ENCODE results near the gene PRRG2.

DNA sequence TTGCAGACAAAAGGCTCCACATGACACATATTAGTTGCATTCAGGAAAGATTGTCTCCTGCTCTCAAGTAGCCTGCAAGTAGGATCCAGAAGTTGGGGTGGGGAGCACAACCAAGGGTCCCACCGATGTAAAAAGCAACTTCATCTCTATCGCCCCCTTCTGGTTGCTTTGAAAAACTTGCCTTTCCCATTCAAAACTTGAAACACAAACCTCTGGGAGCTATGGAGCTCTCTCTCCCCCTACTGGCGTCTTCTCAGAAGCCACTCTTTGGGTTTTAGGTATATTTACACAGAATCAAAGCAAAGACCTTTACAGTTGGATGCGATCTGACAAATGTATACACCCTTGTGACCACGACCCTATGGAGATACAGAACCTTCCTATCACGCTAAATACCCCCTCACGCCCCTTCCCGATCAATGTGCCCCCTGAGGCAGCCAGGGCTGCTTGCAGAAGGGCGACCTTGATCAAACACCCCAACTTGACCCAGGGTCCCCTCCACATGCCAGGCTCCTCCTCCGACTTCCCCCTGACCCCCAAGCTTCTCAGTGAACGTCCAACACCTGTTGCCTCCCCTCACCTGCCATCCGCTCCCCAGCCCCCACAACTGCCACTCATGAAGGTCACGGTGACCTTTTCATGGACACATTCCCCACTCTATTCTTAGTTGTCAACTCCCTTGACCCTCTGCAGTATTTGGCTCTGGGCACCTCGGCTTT lies 10.8 kb upstream of the PRRG2 start:
- TF ChIP-seq EZH2 (IDR thresholded peaks at IDR 0.05; ENCODE audit: borderline replicate concordance, low read depth, low read length, severe bottlenecking): no peak
- TF ChIP-seq, protein P1, sequence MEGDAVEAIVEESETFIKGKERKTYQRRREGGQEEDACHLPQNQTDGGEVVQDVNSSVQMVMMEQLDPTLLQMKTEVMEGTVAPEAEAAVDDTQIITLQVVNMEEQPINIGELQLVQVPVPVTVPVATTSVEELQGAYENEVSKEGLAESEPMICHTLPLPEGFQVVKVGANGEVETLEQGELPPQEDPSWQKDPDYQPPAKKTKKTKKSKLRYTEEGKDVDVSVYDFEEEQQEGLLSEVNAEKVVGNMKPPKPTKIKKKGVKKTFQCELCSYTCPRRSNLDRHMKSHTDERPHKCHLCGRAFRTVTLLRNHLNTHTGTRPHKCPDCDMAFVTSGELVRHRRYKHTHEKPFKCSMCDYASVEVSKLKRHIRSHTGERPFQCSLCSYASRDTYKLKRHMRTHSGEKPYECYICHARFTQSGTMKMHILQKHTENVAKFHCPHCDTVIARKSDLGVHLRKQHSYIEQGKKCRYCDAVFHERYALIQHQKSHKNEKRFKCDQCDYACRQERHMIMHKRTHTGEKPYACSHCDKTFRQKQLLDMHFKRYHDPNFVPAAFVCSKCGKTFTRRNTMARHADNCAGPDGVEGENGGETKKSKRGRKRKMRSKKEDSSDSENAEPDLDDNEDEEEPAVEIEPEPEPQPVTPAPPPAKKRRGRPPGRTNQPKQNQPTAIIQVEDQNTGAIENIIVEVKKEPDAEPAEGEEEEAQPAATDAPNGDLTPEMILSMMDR (IDR thresholded peaks at IDR 0.05; ENCODE audit: borderline replicate concordance, extremely low read depth, low read length, poor library complexity, severe bottlenecking): peak; percentile 98

Measured in DND-41 (cell line).